GM19372 (cell line): ENCODE results near the gene METTL25B.

Source experiments
- ATAC-seq: cut with Tn5 transposase; IDR thresholded peaks from one replicate; pipeline ENCODE4 v1.9.1; 2021; ENCODE audit warnings: mild to moderate bottlenecking, low read depth, moderate library complexity; ENCODE audit not compliant: unreplicated experiment

The METTL25B gene

DNA sequence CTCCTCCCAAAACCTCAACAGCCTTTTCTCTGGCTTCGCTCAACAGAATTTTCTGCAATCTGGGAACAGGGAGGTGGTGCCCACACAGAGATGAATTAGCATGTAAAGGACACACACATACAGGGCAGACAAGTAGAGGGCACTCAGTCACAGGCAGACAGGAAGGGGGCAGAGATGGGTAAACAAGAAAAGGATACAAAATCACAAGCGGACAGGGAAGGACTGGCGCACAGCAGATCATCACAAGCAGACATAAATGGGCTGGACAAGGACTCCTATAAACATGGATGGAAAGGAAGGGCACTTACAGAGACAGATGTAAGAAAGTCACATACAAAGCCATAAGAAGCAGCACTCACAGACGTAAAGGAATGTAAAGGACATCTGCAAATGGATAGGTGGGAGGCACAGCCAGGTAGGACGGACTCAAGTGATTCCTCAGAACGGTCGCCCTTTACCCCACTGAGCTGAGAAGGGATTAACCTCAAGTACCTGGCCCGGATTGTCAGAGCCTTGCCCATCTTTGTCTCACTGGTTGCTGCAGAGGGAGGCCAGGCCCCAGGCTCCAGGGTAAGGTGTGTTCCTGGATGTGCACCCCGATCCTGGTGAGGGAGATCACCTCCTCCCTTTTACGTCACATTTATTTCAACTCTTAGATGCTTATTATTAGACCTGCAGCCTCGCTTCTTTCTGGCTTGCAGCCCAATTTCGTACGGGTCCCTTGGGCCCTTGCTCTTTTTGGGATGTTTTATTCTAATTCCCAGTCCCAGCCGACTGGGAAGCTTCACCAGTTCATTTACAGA is 38.2 kb downstream of the METTL25B start:
- peak; percentile 6 for ATAC-seq

DNA sequence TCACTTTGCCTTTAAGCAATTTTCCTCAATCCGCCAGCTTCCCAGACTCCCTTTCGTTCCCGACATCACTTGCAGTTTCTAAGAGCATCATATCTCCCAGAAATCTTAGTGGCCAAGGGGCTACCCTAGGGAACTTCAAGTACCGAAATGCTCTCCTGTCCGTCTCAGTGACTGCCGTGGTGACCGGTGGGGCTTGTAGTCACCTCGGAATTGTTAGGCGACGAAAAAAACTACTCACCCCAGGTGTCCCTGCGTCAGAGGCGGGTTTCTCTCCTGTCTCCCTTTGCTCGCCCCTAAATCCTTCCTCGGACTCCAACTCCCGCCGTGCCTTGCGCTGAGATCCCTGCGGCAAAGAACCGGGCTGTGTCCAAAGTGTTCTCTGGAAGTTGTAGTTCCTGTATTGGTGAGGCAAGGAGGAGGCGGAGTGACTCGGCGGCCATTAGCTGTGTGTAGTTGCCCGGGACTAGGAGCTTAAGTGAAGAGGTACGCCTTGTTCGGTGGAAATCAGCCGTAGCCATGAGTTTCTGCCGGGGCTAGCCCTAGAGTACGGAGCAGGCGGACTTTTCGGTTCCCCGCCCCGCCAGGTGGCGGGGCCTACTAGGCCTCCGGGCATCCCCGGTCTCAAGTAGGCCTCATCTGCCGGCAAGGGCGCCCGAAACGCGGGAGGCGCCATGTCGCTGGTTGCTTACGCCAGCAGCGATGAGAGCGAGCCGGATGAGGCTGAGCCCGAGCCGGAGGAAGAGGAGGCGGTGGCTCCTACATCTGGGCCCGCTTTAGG is 39.0 kb downstream of the METTL25B start, which contains the start of gene PRCC:
Gene PRCC (plus strand): TSS at position 435 of the 778 bp plus-strand sequence. CDS start 237 bp downstream, at position 672.
- peak; percentile 96 for ATAC-seq

DNA sequence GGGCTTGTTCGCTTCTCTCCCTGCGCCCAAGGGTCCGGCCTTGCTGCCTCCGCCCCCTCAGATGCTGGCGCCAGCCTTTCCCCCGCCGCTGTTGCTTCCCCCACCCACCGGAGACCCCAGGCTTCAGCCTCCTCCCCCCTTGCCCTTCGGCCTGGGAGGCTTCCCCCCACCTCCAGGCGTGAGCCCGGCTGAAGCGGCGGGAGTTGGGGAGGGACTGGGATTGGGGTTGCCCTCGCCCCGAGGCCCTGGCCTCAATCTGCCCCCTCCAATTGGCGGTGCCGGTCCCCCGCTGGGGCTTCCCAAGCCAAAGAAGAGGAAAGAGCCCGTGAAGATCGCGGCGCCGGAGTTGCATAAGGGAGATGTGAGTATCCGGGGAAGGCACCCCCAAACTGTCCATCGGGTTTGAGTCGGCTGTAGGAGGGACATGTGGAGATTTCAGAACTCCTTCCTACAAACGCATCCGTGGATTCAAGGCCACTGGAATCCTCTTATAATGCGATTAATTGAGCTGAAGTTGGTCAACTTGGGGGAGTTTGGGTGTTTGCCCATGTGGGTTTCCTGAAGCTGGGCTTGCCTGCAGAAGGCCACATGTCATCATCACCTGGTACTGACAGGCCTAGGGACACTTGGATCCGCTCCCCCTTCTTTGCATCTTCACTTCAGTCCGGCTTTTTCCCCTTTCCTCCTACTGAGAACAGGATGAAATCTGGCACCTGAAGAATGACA is 39.8 kb downstream of the METTL25B start:
- ATAC-seq, result peak; percentile 3

DNA sequence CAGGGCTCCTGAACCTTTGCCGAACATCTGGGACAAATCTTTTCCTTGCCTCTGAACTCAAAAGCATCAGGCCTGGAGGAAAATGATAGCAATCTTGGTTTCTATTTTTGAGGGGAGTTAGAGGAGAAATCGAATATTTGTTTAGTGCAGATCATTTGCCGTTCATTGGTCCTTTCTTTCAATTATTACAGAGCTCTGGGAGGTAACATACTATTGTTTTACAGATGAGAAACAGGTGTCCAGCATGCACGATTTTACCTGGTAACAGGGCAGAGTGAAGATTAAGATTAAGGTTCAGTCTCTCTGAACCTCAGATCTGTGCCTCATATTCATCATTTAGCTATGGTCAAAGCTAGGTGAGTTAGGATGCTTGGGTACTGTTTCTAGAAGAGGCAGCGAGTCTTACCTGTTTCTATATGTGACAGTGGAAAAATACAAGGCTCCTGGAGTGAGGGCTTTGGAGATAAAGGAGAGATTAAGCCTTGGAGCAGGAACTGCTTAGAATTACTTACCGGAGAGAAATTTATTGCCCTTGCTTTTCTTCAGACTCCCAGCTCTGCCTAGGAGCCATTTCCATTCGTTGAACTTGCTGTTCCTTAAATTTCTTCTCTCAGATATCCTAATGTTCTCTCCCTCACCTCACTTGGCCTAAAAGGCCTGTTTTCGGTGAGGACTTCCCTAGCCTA is 40.5 kb downstream of the METTL25B start:
- ATAC-seq, result no peak

DNA sequence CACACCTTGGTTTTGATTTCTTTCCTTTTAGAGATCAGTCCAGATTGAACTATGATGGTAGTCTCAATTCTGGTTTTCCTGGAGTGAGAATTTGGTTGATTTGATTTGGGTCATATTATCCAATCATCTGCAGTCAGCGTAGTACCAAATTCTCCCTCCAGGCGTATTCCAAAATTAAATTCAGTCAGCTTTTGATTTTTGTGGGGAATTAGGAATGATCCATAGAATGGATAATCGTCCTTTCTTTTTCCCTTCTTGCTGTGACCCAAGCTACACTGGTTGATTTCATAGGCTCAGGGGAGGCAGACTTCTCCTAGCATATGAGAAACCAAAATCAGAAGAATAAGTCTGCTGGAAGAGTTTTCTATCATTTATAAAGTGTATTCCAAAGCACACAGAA is 44.0 kb downstream of the METTL25B start:
- ATAC-seq, result no peak

DNA sequence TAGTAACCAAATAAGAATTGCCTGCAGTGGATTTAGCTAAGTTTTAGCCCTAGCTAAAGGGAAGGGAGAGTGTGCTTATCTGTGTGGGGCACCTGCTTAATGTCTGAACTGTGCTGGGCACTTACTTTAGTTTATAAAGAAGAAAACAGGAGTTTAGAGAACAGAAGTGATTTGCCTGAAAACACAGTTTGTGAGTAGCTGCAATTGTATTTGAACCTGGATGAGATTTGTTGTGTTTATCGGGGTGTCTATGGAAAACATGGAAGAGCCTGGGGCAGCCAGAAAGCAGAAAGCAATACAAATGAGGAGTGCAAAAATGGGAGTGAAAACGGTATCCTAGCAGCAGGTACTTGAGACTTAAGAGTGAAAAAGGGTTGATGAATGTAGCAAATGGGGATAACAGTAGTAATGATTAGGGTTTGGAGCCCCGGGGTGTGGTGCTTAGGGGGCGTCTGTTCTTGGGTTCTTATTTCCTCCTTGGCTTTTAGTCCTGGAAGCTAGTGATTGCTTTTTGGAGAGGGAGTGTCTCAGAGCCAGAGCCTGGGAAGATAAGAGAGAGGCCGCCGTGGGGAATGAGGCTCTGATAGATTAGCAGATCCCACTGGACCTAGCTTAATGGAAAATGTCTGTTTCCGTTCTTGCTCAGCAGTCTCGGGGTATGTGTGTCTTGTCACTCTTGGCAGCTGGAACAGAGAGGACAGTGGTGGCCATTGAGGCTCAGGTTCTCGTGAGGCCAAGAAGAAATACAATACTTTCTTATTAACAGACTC is 44.6 kb downstream of the METTL25B start:
- no peak for ATAC-seq

DNA sequence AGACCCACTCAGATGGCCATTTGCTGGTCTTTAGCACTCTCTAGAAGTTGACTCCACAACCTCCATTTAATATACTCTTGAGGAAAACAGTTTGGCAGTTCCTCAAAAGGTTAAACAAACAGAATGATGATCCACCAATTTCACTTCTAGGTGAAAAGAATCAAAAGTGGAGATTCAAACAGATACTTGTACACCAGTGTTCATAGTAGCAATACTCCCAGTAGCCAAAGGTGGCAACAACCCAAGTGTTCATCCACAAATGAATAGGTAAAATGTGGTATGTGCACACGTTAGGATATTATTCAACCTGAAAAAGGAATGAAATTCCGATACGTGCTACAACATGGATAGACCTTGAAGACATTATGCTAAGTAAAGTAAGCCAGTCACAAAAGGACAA is 45.3 kb downstream of the METTL25B start:
- ATAC-seq, result no peak

DNA sequence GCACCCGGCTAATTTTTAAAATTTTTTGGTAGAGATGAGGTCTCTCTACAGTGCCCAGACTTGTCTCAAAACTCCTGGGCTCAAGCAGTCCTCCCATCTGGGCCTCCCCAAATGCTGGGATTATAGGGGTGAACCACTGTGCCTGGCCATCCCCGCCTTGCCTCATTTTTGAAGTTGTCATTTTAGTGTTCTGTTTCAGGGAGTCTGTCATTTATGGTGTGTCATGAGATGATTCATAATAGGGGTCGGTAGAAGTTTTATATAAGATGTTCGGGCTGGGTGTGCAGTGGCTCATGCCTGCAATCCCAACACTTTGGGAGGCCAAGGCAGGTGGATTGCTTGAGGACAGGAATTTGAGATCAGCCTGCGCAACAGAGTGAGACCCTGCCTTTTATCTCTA is 47.5 kb downstream of the METTL25B start:
- no peak for ATAC-seq

DNA sequence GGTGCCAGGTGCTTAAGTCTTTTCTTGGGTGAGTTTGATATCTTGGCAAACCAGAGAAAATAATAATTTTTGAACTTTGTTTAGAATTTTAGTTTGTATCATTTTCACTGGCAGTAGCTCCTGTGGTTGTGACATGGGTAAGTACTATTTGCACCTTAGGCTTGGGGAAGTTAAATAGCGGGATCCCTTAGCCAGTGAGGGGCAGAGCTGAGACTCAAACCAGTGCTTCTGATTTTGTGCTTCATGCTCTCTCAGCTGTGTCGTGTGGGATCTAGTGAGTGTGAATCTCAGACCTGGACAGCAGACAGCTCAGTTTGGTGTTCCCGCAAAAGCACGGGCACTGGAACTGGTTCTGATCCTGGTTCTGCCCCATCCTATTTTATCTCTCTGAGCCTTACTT is 48.7 kb downstream of the METTL25B start:
- ATAC-seq, result no peak

DNA sequence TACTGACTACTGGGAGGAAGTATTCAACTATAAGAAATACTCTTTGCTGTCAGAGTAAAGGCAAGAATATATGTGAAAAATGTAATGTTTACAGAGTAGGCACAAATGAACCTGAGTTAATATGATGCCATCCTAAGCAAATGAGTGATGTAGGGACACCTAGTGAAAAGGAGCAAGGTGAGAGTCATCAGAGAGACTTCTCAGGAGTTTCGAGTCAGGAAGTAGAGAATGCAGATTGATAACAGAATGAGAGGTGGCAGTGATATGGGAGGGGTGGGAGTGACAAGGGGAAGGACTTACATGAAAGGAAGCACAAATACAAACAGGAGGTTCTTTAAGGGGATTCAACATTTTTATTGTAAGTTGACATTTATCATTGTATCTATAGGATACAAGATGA is 49.3 kb downstream of the METTL25B start:
- no peak for ATAC-seq

DNA sequence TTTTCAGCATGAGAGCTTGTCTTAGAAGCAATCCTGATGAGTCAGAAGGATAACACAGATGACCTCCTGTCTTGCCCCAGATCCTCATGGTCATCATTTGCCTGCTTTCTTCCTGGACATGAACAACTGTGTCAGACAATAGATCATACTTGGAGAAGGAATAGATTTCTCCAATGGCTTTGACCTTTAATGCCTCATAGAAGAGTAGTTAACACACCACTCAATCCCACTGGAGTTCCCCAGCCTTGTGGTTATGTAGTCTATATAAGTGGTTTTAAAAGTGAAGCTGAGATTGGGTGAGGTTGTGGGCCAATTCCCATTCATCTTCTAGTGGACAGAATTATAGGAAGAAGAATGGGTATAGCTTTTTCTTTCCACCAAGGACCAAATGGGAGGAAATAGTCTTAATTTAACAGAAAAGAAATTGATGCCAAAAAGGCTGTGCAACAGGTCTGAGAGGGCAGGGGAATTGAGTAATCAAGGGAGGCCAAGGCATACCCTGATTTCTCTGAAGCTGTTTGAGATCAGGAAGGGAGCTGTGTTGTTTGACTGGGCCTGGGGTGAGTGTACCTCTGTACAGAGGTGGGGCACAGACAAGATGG is 53.4 kb downstream of the METTL25B start:
- no peak for ATAC-seq

DNA sequence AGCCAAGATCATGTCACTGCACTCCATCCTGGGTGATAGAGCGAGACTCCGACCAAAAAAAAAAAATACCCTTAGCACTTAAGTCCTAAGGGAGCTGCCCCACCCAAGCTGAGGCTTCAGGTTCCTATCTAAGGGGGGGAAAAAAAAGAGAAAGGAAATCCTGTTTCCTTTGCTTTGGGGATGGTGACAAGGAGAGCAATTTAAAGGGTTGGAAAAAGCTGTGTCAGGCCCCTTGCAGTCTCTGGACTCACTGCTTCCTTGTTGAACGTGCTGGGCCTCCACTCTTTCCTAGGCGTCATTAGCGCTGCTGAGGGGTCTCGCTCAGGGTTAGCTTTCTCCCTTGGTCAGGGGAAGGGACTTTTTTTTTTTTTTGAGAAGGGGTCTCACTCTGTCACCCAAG is 57.2 kb downstream of the METTL25B start:
- ATAC-seq, result no peak
